KBM-7 (cell line): Measurements from ENCODE around the gene P4HA1.
"Not testable (repeated sequence)": the region's sequence is repeated elsewhere in the genome, so short reads cannot be mapped to it uniquely, and the experiment has no call there.

Experiments
- DNase-seq: peaks from one replicate; pipeline ENCODE4 v3.0.0-alpha.2; 2015
- in situ Hi-C: fragments of 300-500 bp; cut with MboI; formaldehyde crosslinking; loops from 2 replicates; pipeline ENCODE4 v1.14.3; 2020; ENCODE audit warnings: low sequenced_read_pairs, low pct_unique_long_range_greater_than_20kb, mixed read lengths

P4HA1 gene

GRCh38 chr10:73054286-73054685 lies 42.4 kb downstream of the P4HA1 start:
- DNase-seq = no peak
- in situ Hi-C loops = no loop called here

GRCh38 chr10:73053275-73053674 lies 43.4 kb downstream of the P4HA1 start:
- in situ Hi-C loops = no loop called here
- no peak for DNase-seq

GRCh38 chr10:73044378-73045285 lies 52.0 kb downstream of the P4HA1 start:
- in situ Hi-C loops = no loop called here
- DNase-seq = no peak

- in situ Hi-C loops = no loop called here
Observed at GRCh38 chr10:73043766-73044377, 52.8 kb downstream of the P4HA1 start.

GRCh38 chr10:73043319-73043718 lies 53.3 kb downstream of the P4HA1 start:
- in situ Hi-C loops = no loop called here
- DNase-seq = no peak

More at GRCh38 chr10:73043766-73044377, 52.8 kb downstream of the P4HA1 start:
- no peak for DNase-seq

GRCh38 chr10:73042130-73042529 lies 54.5 kb downstream of the P4HA1 start:
- in situ Hi-C loops = no loop called here

GRCh38 chr10:73039635-73040034 lies 57.0 kb downstream of the P4HA1 start:
- in situ Hi-C loops = no loop called here
- no peak for DNase-seq

More at GRCh38 chr10:73042130-73042529, 54.5 kb downstream of the P4HA1 start:
- DNase-seq = no peak

- DNase-seq, in situ Hi-C loops: not testable (repeated sequence)
Observed at GRCh38 chr10:73036285-73036684, 60.4 kb downstream of the P4HA1 start.

GRCh38 chr10:73032536-73032935 lies 64.1 kb downstream of the P4HA1 start:
- in situ Hi-C loops = no loop called here
- DNase-seq = no peak

GRCh38 chr10:73026623-73027022 lies 70.0 kb downstream of the P4HA1 start:
- in situ Hi-C loops, DNase-seq: not testable (repeated sequence)

- DNase-seq, in situ Hi-C loops: not testable (repeated sequence)
Observed at GRCh38 chr10:73023455-73024070, 73.1 kb downstream of the P4HA1 start.

- DNase-seq, in situ Hi-C loops: not testable (repeated sequence)
Observed at GRCh38 chr10:73022961-73023360, 73.7 kb downstream of the P4HA1 start.

- in situ Hi-C loops, DNase-seq: not testable (repeated sequence)
Observed at GRCh38 chr10:73021538-73022164, 75.0 kb downstream of the P4HA1 start.

- in situ Hi-C loops = no loop called here
- DNase-seq = no peak
Observed at GRCh38 chr10:73021050-73021449, 75.6 kb downstream of the P4HA1 start.

GRCh38 chr10:73019100-73019499 lies 77.6 kb downstream of the P4HA1 start:
- no peak for DNase-seq
- in situ Hi-C loops = no loop called here

- no peak for DNase-seq
- in situ Hi-C loops = no loop called here
Observed at GRCh38 chr10:73018632-73019031, 78.0 kb downstream of the P4HA1 start.

- no peak for DNase-seq
- in situ Hi-C loops = no loop called here
Observed at GRCh38 chr10:73017955-73018480, 78.6 kb downstream of the P4HA1 start.

- in situ Hi-C loops = no loop called here
- DNase-seq = no peak
Observed at GRCh38 chr10:73015779-73016178, 80.9 kb downstream of the P4HA1 start.

- DNase-seq = no peak
- in situ Hi-C loops = no loop called here
Observed at GRCh38 chr10:73003822-73004221, 92.8 kb downstream of the P4HA1 start.
